ENCODE data around the gene FAM161A. TPM values are rescaled to one million over a fixed set of nuclear protein-coding genes. Genes with fewer than 3 reads are reported as not detected.

FAM161A gene
- total RNA-seq, 2 experiments from 2014 or later, result 3.8 to 5.1 TPM

DNA sequence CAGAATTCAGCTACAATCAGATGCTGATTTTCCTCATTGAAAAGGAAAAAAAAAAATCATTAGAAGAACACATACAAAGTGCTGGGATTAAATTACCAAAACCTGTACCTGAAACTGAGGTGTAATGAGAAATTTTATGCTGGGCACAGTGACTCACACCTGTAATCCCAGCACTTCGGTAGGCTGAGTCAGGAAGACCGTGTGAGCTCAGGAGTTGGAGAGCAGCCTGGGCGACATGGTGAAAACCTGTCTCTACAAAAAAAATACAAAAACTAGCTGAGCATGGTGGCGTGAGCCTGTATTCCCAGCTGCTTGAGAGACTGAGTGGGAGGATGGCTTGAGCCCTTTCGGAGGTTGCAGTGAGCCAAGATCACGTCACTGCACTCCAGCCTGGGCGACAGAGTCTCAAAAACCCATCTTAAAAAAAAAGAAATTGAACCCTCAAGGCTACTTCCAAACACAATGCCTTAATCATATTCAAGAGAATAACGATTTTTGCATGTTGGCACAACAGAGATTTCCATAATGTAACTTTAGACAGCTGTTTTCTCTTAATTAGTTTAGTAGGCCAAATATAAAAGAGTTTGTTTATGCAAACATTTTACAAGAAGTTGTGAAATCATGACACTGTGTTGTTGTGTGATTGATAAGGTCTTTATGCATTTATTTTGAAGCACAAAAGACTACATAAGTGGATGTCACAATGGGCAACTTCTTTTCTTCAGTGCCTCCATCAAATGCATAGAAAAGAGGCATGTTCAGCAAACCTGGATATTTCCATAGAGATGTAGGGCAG lies 63.9 kb downstream of the FAM161A start:
- ATAC-seq (ENCODE audit: low read depth) (no peak), DNase-seq (no peak)
- POLR2A ChIA-PET, result no interaction called here
- Mint-ChIP-seq H3K4me1 (peaks cover 6% of the 10 kb centered on the region), H3K9me3 (no peaks in the 10 kb centered on the region), H3K27me3 (peaks cover 16% of the 10 kb centered on the region), H3K4me3 (no peak overlapping the region), H3K27ac (no peak overlapping the region), H3K36me3 (no peaks in the 10 kb centered on the region)

DNA sequence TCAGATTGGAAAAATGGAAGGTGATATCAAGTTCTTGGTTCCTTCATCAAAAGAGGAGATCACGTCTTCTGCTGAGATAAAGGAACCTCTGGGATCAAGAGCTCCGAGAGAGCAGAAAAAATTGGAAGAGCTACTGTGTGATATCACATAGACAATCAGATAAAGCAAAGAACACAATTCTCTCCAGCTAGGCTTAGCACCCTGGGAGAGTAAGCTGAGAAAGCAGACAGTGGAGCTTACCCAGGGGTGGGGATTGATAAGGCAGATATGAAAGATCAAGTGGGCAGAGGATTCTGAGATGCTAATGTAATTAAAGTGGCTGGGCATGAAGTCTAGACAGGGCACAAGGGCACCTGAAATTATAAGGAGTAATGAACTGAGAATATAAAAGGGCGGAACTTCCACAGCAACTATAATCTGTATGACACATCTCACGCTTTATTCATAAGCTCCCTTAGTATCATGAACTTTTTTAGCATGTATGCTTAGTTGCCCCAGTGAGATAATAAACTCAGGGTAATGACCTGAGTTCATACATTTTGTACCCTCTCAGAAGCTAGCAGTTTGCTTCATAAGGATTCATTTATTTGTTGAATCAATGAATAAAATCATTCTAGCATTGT lies 65.8 kb downstream of the FAM161A start:
- DNase-seq (no peak), ATAC-seq (ENCODE audit: low read depth) (no peak)
- Mint-ChIP-seq H3K36me3 (no peaks in the 10 kb centered on the region), H3K4me1 (peaks cover 1% of the 10 kb centered on the region), H3K27ac (no peak overlapping the region), H3K4me3 (no peak overlapping the region), H3K9me3 (no peaks in the 10 kb centered on the region), H3K27me3 (peaks cover 9% of the 10 kb centered on the region)
- POLR2A ChIA-PET, result no interaction called here

DNA sequence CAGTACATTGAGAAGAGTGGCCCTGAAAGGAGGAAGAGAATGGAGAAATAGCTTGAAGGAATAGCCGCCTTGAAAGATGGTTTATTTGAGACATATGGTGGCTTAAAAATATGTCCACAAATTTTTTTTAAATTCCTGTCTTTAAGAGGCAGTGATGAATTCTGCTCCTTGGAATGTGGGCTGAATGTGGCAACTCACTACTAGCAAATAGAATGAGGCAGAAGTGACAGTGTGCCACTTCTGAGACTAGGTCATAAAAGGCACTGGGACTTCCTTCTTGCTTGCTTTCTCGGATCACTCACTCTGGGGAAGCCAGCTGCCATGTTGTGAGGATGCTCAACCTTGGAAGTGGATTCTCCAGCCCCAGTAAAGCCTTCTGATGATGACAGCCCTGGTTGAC lies 67.0 kb downstream of the FAM161A start:
- peaks cover 9% of the 10 kb centered on the region for H3K27me3 Mint-ChIP-seq
- DNase-seq (no peak), ATAC-seq (ENCODE audit: low read depth) (no peak)
- no peak overlapping the region for H3K27ac Mint-ChIP-seq
- POLR2A ChIA-PET, result no interaction called here
- no peaks in the 10 kb centered on the region for H3K36me3 Mint-ChIP-seq
- H3K9me3 Mint-ChIP-seq, result no peaks in the 10 kb centered on the region
- H3K4me3 Mint-ChIP-seq, result no peak overlapping the region
- no peaks in the 10 kb centered on the region for H3K4me1 Mint-ChIP-seq

DNA sequence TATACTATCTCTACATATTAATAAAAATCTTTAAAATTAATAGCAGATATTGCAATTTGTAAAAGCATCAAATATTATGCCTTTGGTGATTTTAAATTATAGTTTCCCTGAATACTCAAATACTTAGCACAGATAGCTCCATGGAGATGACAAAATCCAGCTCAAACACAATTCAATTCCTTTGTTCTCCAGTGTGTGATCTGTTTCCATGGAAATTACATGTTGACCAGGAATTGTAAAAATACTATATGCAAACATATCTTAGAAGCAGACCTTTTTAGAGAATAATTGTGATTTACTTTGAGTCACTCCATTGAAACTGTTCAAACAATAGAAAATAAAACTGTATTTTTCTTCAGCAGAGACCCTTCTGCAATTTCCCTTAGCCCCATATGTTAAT lies 68.3 kb downstream of the FAM161A start:
- Mint-ChIP-seq H3K27ac (no peak overlapping the region), H3K4me3 (no peak overlapping the region), H3K4me1 (no peaks in the 10 kb centered on the region), H3K27me3 (peaks cover 11% of the 10 kb centered on the region), H3K36me3 (no peaks in the 10 kb centered on the region), H3K9me3 (peaks cover 4% of the 10 kb centered on the region)
- DNase-seq (no peak), ATAC-seq (ENCODE audit: low read depth) (no peak)
- POLR2A ChIA-PET, result no interaction called here

DNA sequence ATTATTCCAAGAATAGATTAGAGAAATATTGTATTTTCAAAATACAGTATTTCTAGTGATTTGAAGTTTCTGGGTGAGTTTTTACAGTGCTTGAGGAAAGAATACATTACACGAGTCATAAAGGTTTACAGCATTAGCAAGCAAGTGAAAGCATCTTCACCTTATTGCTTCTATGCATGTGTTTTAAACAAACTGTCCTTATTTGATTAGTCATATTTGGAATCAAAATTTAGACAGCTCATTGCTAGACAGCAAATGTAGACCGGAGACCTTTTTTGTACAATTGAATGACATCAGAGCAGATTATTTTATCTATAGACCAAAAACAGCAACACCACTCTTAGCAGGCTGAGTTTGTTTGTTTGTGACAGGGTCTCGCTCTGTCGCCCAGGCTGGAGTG lies 69.2 kb downstream of the FAM161A start:
- ATAC-seq (ENCODE audit: low read depth) (no peak), DNase-seq (no peak)
- Mint-ChIP-seq H3K36me3 (no peaks in the 10 kb centered on the region), H3K27me3 (peaks cover 18% of the 10 kb centered on the region), H3K9me3 (peaks cover 4% of the 10 kb centered on the region), H3K27ac (no peak overlapping the region), H3K4me3 (no peak overlapping the region), H3K4me1 (no peaks in the 10 kb centered on the region)
- POLR2A ChIA-PET, result no interaction called here

DNA sequence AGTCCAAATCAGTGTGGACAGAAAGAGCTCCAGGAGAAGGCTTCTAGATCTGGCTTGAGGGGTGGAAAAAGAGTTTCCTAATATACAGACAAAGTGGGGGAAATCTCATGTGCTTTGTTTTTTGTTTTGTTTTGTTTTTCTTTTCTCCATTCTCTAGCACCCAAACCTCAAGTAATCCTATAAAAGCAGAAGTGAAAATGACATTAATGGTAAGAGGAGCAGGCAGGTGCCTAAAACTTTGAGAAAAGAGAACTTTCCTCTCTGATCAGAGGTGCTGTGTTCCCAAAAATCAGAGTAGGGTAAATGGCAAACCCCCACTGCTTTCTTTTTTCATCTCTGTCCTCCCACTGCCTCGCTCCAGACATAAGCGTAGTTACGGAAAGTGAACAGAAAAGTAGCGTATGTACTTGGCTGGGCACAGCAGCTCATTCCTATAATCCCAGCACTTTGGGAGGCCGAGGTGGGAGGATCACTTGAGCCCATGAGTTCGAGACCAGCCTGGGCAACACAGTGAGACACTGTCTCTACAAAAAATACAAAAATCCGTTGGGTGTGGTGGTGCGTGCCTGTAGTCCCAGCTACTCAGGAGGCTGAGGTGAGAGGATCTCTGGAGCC lies 77.8 kb downstream of the FAM161A start:
- ATAC-seq (ENCODE audit: low read depth) (no peak), DNase-seq (no peak)
- H3K27me3 Mint-ChIP-seq, result peaks cover 31% of the 10 kb centered on the region
- H3K9me3 Mint-ChIP-seq, result peaks cover 4% of the 10 kb centered on the region
- no peaks in the 10 kb centered on the region for H3K36me3 Mint-ChIP-seq
- POLR2A ChIA-PET, result no interaction called here
- H3K27ac Mint-ChIP-seq, result no peak overlapping the region
- no peaks in the 10 kb centered on the region for H3K4me1 Mint-ChIP-seq
- no peak overlapping the region for H3K4me3 Mint-ChIP-seq

Other genes starting within 250 kb of the FAM161A start
- 100 to 1,000 TPM; 117 to 127 TPM for gene CCT4, start 34.6 kb upstream of the FAM161A start, total RNA-seq
- gene COMMD1, start 51.6 kb upstream of the FAM161A start, total RNA-seq, result 10 to 100 TPM; 21.5 to 23.9 TPM

All from activated naive CD8-positive, alpha-beta T cell treated with anti-CD3 and anti-CD28 coated beads, Interleukin-2, amount 10 ng/mL, durations not matched to agents 7 days and 5 days (primary cell).